CD8-positive, alpha-beta memory T cell (primary cell): ENCODE data around the gene IGFALS. TPM values are rescaled to one million over a fixed set of nuclear protein-coding genes. Genes with fewer than 3 reads are reported as not detected.

ENCODE experiments used
- CTCF ChIA-PET: fragments of 350-600 bp; sonication (Branson Sonifier 250); formaldehyde crosslinking; loops from one replicate; lab custom pipeline; 2021; ENCODE audit warnings: antibody characterized with exemption; lab: Charles Lee
- POLR2A ChIA-PET: fragments of 350-600 bp; sonication (Branson Sonifier 250); formaldehyde crosslinking; loops from one replicate; lab custom pipeline; 2021; ENCODE audit warnings: antibody characterized with exemption; lab: Charles Lee
- DNase-seq, 5 donors: peaks; one replicate each; pipeline versions ENCODE4 v3.0.0 to v3.0.0-alpha.2; 2020 to 2022; ENCODE audit warnings: mixed read lengths in 1 of 5
- H3K27ac ChIP-seq: one replicate; pipeline ENCODE4 v1.7.0; 2013; ENCODE audit warnings: low read depth, mild to moderate bottlenecking, low read length, moderate library complexity
- H3K27me3 ChIP-seq: 2 replicates; pipeline ENCODE4 v1.7.0; 2013; ENCODE audit warnings: low read length, mild to moderate bottlenecking; ENCODE audit not compliant: insufficient read depth, poor library complexity, severe bottlenecking
- H3K36me3 ChIP-seq: 2 replicates; pipeline ENCODE4 v1.7.0; 2013; ENCODE audit warnings: mild to moderate bottlenecking, low read length, moderate library complexity; ENCODE audit not compliant: insufficient read depth
- H3K4me1 ChIP-seq: 2 replicates; pipeline ENCODE4 v1.7.0; 2013; ENCODE audit warnings: mild to moderate bottlenecking, low read length, moderate library complexity; ENCODE audit not compliant: insufficient read depth
- H3K4me3 ChIP-seq: 2 replicates; pipeline ENCODE4 v1.7.0; 2013; ENCODE audit warnings: mild to moderate bottlenecking, low read length
- H3K9me3 ChIP-seq: 2 replicates; pipeline ENCODE4 v1.7.0; 2013; ENCODE audit warnings: mild to moderate bottlenecking, low read length
- H3K27ac Mint-ChIP-seq, 8 donors: one replicate each; pipeline ENCODE4 v1.8.0; 2020 to 2021; ENCODE audit warnings: mixed read lengths in 8 of 8, mild to moderate bottlenecking in 6 of 8, inconsistent platforms in 3 of 8, moderate library complexity in 3 of 8
- H3K27me3 Mint-ChIP-seq, 2 donors: one replicate each; pipeline ENCODE4 v1.8.0; 2020 to 2021; ENCODE audit warnings: mixed read lengths in 2 of 2, mild to moderate bottlenecking in 1 of 2, moderate library complexity in 1 of 2
- H3K36me3 Mint-ChIP-seq, 3 donors: one replicate each; pipeline ENCODE4 v1.8.0; 2020 to 2021; ENCODE audit warnings: mixed read lengths in 3 of 3, inconsistent platforms in 1 of 3, mild to moderate bottlenecking in 1 of 3
- H3K4me1 Mint-ChIP-seq, 3 donors: one replicate each; pipeline ENCODE4 v1.8.0; 2020 to 2021; ENCODE audit warnings: mixed read lengths in 3 of 3, inconsistent platforms in 1 of 3, mild to moderate bottlenecking in 1 of 3
- H3K4me3 Mint-ChIP-seq, 7 donors: one replicate each; pipeline ENCODE4 v1.8.0; 2020 to 2021; ENCODE audit warnings: mixed read lengths in 7 of 7, mild to moderate bottlenecking in 6 of 7, moderate library complexity in 4 of 7, inconsistent platforms in 2 of 7
- H3K9me3 Mint-ChIP-seq, 5 donors: one replicate each; pipeline ENCODE4 v1.8.0; 2020 to 2022; ENCODE audit warnings: mixed read lengths in 5 of 5, mild to moderate bottlenecking in 3 of 5, moderate library complexity in 2 of 5, inconsistent platforms in 1 of 5
- polyA plus RNA-seq: library from polyadenylated mRNA; unstranded; fragments of 300-500 nt; fragmentation: Illumina TruSeq; gene quantifications from one replicate; pipeline ENCODE4 v1.2.3, GENCODE V29; 2021
- total RNA-seq, 2 experiments: library from RNA; stranded (reverse); gene quantifications; one replicate each; pipeline ENCODE4 v1.2.3, GENCODE V29; 2021

The IGFALS gene
- total and polyA plus RNA-seq, 3 experiments from 2014 or later, result not detected

DNA sequence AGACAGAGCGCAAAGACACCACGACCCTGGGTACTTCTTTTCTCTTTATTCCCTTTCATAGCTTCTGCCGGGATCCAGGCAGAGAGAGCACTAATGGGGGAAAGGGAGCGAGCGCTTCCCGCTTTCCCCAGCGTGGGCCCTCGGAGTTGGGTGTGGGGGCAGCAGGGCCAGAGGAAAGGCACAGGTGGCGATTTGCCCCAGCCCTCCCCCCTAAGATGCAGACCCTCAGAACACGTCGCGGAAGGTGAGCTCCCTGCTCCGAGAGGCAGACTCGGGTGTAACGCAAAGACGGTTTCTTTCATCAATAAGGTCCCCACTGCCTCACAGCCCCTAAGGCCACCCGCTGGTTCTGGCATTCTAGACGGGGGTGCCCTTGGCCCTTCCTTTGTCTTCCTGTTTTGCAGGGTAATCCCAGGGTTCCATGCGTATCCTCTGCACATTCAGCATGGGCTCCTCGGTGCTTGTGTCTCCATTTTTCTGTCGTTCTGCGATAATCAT, 21.6 kb downstream of the IGFALS start:
- Mint-ChIP-seq H3K27me3 (no peaks in the 10 kb centered on the region), H3K9me3 (no peaks in the 10 kb centered on the region), H3K36me3 (peaks cover 0 to 39% (median 0%) of the 10 kb centered on the region in 3 donors), H3K27ac (peak overlapping the region; percentile 85 to 97 (median 94)), H3K4me1 (peaks cover 8 to 30% (median 18%) of the 10 kb centered on the region in 3 donors), H3K4me3 (peak overlapping the region; percentile 89 to 98 (median 96))
- H3K4me3 ChIP-seq, result peak overlapping the region; percentile 96
- POLR2A ChIA-PET, result interaction anchor here (0.6 to 4.0 kb wide), 3 partner anchors 11 to 66 kb away, joined by 5 to 52 read pairs (median 19); partner anchors contain the start of genes MAPK8IP3, NUBP2 and SPSB3
- peak overlapping the region; percentile 79 for H3K27ac ChIP-seq
- H3K4me1 ChIP-seq, result peaks cover 21% of the 10 kb centered on the region
- no peak for DNase-seq
- H3K27me3 ChIP-seq, result no peaks in the 10 kb centered on the region
- no peaks in the 10 kb centered on the region for H3K36me3 ChIP-seq
- CTCF ChIA-PET, result interaction anchor here (2.2 to 3.0 kb wide), 2 partner anchors 11 to 66 kb away, joined by 11 to 24 read pairs; partner anchors contain the start of genes MAPK8IP3, NUBP2 and SPSB3
- H3K9me3 ChIP-seq, result no peaks in the 10 kb centered on the region

DNA sequence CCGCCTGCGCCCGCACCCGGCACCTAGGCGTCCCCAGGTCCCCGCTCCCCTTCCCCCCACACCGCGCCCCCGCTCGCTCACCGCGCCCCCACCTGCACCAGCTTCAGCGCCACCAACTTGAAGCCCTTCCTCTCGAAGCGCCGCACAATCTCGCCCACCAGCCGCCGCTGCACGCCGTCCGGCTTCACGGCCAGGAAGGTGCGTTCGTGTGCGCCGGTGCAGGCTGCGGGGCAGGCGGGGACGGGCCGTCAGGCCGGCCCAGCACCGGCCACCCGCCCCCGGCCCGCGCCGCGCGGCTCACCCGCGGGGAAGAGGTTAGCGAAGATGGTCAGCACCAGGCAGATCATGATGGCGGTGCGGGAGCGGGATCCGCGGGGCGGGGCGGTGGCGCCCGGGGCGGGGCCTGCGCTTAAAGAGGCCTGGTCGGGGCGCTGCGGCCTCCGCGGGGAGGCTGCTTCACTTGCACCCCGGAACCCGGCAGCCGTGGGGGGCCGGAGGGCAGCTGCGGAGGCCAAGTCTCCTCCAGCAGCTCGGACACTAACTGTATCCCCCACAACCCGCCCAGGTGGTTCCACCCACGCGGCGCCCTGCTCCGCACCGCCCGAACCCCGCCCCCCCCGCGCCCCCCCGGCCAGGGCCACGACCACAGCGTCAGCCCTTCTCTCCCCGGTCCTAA, 22.2 kb downstream of the IGFALS start, which contains the start of gene NME3:
NME3 (minus strand) TSS at position 356 of the 676 bp plus-strand sequence; CDS start at position 347, 9 bp downstream.
- Histone ChIP-seq H3K36me3 (no peaks in the 10 kb centered on the region), H3K27ac (peak within 1 kb of the TSS; percentile 79), H3K4me3 (peak within 1 kb of the TSS; percentile 96), H3K4me1 (peaks cover 21% of the 10 kb centered on the region), H3K9me3 (no peaks in the 10 kb centered on the region), H3K27me3 (no peaks in the 10 kb centered on the region)
- peaks cover 0 to 36% (median 0%) of the 10 kb centered on the region in 3 donors for H3K36me3 Mint-ChIP-seq
- ChIA-PET POLR2A (interaction anchor here (3.7 to 4.0 kb wide), 2 partner anchors 12 to 65 kb away, joined by 19 to 52 read pairs; partner anchors contain the start of genes MAPK8IP3, NUBP2 and SPSB3), CTCF (interaction anchor here (2.2 to 3.0 kb wide), 2 partner anchors 12 to 66 kb away, joined by 11 to 24 read pairs; partner anchors contain the start of genes MAPK8IP3, NUBP2 and SPSB3)
- no peaks in the 10 kb centered on the region for H3K27me3 Mint-ChIP-seq
- H3K27ac Mint-ChIP-seq, result peak within 1 kb of the TSS; percentile 85 to 97 (median 94)
- no peaks in the 10 kb centered on the region for H3K9me3 Mint-ChIP-seq
- peak; percentile 64 to 79 (median 70) for DNase-seq
- H3K4me3 Mint-ChIP-seq, result peak within 1 kb of the TSS; percentile 89 to 98 (median 96)
- H3K4me1 Mint-ChIP-seq, result peaks cover 8 to 30% (median 18%) of the 10 kb centered on the region in 3 donors

DNA sequence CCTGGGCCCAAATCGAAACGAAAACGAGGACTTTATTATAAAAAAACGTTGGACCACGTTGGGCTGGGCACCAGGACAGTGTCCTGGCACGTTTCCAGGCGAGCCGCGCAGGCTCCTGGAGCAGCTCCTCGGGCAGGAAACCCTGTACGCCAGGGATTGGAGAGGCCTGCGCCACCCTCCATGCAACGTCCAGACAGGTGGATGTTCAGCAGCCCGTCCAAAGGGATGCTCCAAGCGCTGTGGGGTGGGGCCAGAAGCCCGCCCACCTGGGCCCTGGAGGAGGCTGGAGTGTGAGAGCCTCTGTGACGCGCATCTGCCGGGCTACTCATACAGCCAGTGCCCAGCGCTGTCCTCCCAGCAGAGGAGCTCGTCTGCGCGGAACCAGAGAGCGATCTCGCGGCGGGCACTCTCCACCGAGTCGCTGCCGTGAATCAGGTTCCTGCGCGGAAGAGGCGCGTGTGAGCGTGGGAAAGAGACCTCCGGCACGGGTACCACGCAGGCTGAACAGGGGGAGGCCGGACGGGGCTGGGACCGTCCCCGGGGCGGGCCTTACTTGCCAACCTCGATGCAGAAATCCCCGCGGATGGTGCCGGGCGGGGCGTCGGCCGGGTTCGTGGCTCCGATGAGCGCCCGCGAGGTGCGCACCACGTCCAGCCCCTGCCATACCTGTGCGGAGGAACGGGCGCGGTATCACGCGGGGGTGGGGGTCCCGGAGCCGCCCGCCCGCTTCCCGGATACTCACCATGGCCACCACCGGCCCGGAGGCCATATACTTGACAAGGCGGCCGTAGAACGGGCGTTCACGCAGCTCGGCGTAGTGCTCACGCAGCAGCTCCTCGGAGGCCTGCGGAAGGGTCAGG, 22.9 kb downstream of the IGFALS start:
- H3K4me1 ChIP-seq, result peaks cover 21% of the 10 kb centered on the region
- no peaks in the 10 kb centered on the region for H3K27me3 ChIP-seq
- Mint-ChIP-seq H3K4me1 (peaks cover 8 to 30% (median 18%) of the 10 kb centered on the region in 3 donors), H3K4me3 (peak overlapping the region; percentile 73 to 98 (median 84)), H3K36me3 (peaks cover 0 to 38% (median 0%) of the 10 kb centered on the region in 3 donors), H3K27me3 (no peaks in the 10 kb centered on the region), H3K9me3 (no peaks in the 10 kb centered on the region), H3K27ac (peak overlapping the region in 4 of 8 donors; percentile 50 to 86 (median 65))
- peak in 4 of 5 donors; percentile 41 to 66 (median 50) for DNase-seq
- ChIA-PET CTCF (interaction anchor here (1.6 to 1.8 kb wide), 2 partner anchors 12 to 65 kb away, joined by 4 to 6 read pairs; partner anchors contain the start of genes MAPK8IP3, NUBP2 and SPSB3), POLR2A (interaction anchor here (0.5 to 4.0 kb wide), 5 partner anchors 12 to 1089 kb away, joined by 3 to 52 read pairs (median 5); partner anchors contain the start of genes MAPK8IP3, NUBP2 and SPSB3)
- no peaks in the 10 kb centered on the region for H3K9me3 ChIP-seq
- peaks cover 6% of the 10 kb centered on the region for H3K36me3 ChIP-seq
- H3K27ac ChIP-seq, result no peak overlapping the region
- H3K4me3 ChIP-seq, result peak overlapping the region; percentile 96

DNA sequence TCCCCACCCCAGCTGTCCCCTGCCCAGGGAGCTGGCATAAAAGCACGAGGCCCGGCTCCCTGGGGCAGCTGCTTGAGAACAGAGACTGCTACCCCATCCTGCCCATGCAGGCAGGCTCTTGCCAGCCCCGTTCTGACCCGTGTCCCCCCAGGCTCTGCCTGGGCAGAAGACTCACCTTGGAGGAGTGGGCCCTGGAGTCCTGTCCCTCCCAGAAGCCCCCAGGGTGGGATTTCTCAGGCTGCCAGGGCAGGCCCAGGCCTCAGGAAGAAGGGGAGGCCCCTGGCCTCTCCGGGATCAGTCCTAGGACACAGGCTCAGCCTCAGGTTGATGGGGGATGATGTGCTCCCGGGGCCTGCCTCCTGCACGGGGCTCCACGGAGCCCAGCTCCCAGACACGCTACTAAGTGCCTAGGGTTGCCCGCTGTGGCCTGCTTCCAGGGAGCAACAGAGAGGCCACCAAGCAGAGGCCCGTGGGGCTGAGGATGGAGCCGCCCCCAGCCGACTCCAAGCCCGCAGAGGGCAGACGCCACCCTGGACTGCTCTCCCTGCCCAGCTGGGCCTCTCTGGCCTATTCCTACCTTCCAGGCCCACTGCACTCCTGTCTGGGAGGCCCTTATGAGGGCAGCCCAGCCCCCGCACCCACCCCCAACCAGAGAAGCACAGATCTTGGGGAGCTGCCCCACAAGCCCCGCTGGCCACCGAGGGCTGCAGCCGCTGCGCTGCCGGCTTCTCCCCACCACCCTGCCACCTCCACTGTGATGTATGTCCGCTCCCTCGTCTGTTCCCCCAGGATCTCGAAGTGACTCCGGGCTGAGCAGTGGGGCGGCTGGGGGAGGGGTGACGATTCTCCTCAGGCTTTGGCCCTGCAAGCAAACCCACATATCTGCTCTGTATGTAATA, 23.9 kb downstream of the IGFALS start:
- CTCF ChIA-PET, result interaction anchor here (1.6 to 1.8 kb wide), 2 partner anchors 13 to 64 kb away, joined by 4 to 6 read pairs; partner anchors contain the start of genes MAPK8IP3, NUBP2 and SPSB3
- peaks cover 0 to 46% (median 0%) of the 10 kb centered on the region in 3 donors for H3K36me3 Mint-ChIP-seq

DNA sequence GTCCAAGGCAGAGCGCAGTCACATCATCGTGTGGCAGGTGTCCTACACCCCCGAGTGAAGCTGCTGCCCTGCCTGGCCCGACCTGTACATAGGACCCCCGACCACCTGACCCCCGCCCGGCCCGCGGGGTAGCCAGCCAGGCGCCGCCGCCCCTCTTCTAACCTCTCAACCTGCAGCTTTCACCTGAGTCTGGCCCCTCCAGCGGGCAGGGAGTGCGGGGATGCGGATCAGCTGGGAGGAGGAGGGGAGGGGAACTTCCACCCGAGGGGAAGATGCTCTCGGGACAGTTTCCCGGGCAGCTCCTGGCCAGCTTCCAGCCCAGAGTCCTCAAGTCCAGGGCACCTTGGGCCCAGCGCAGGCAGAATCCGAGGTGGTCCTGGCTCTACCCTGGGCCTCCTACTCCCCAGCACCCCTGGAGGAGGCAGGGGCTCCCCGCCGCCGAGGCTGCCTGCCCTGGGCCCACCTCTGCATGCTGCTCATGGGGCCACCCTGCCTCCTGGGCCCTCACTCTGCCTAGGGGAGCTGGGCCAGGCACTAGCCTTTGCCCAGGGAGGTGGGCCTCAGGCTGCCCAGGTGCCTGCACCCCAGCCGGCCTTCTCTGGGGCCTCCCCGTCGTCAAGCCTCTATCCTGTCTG, 24.6 kb downstream of the IGFALS start:
- Mint-ChIP-seq H3K4me1 (peaks cover 8 to 19% (median 13%) of the 10 kb centered on the region in 3 donors), H3K27me3 (no peaks in the 10 kb centered on the region), H3K9me3 (no peaks in the 10 kb centered on the region), H3K27ac (peak overlapping the region in 2 of 8 donors; percentile 38 to 57), H3K36me3 (peaks cover 0 to 48% (median 0%) of the 10 kb centered on the region in 3 donors), H3K4me3 (no peak overlapping the region)
- Histone ChIP-seq H3K4me1 (peaks cover 8% of the 10 kb centered on the region), H3K4me3 (no peak overlapping the region), H3K36me3 (peaks cover 7% of the 10 kb centered on the region), H3K27me3 (no peaks in the 10 kb centered on the region), H3K27ac (no peak overlapping the region), H3K9me3 (no peaks in the 10 kb centered on the region)
- ChIA-PET CTCF (interaction anchor here (1.6 to 1.8 kb wide), 2 partner anchors 14 to 63 kb away, joined by 4 to 6 read pairs; partner anchors contain the start of genes MAPK8IP3, NUBP2 and SPSB3), POLR2A (interaction anchor here (0.6 kb wide), 1 partner anchor 129 kb away, joined by 4 read pairs; no protein-coding TSS in a partner anchor)
- DNase-seq, result no peak

More for the DNA sequence above, 23.9 kb downstream of the IGFALS start:
- H3K27ac Mint-ChIP-seq, result peak overlapping the region in 4 of 8 donors; percentile 24 to 84 (median 65)
- POLR2A ChIA-PET, result interaction anchor here (0.5 to 3.7 kb wide), 4 partner anchors 13 to 1088 kb away, joined by 3 to 19 read pairs (median 4); partner anchors contain the start of genes MAPK8IP3, NUBP2 and SPSB3
- Histone ChIP-seq H3K27me3 (no peaks in the 10 kb centered on the region), H3K4me3 (no peak overlapping the region), H3K36me3 (peaks cover 7% of the 10 kb centered on the region), H3K4me1 (peaks cover 16% of the 10 kb centered on the region), H3K27ac (no peak overlapping the region), H3K9me3 (no peaks in the 10 kb centered on the region)
- no peaks in the 10 kb centered on the region for H3K27me3 Mint-ChIP-seq
- H3K9me3 Mint-ChIP-seq, result no peaks in the 10 kb centered on the region
- peaks cover 8 to 25% (median 15%) of the 10 kb centered on the region in 3 donors for H3K4me1 Mint-ChIP-seq
- DNase-seq, result no peak
- peak overlapping the region; percentile 19 to 98 (median 76) for H3K4me3 Mint-ChIP-seq

DNA sequence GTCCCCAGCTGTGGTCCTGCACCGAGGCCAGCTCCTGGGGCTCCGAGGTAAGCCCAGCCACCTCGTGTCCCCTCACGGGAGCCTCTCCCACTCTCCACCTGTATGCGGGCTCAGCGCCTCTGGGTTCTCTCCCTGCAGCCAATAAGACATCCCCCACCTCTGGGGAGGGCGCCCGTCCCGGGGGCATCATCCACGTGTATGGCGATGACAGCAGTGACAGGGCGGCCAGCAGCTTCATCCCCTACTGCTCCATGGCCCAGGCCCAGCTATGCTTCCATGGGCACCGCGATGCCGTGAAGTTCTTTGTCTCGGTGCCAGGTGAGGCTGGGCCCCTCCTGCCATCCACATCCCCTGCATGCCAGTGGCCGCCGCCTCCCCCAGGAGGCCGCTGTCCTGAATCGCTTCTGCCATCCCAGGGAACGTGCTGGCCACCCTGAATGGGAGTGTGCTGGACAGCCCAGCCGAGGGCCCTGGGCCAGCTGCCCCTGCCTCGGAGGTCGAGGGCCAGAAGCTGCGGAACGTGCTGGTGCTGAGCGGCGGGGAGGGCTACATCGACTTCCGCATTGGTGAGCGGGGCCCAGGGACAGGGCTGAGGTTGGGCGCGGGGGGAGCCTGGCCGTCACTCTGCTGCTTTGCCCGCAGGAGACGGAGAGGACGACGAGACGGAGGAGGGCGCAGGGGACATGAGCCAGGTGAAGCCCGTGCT, 25.3 kb downstream of the IGFALS start:
- peak overlapping the region in 3 of 8 donors; percentile 9 to 38 (median 32) for H3K27ac Mint-ChIP-seq
- no peaks in the 10 kb centered on the region for H3K9me3 Mint-ChIP-seq
- H3K4me3 ChIP-seq, result no peak overlapping the region
- POLR2A ChIA-PET, result interaction anchor here (0.6 kb wide), 1 partner anchor 130 kb away, joined by 4 read pairs; no protein-coding TSS in a partner anchor
- H3K27me3 ChIP-seq, result no peaks in the 10 kb centered on the region
- peaks cover 0 to 48% (median 0%) of the 10 kb centered on the region in 3 donors for H3K36me3 Mint-ChIP-seq
- H3K27ac ChIP-seq, result no peak overlapping the region
- no peaks in the 10 kb centered on the region for H3K27me3 Mint-ChIP-seq
- CTCF ChIA-PET, result interaction anchor here (1.8 kb wide), 1 partner anchor 62 kb away, joined by 4 read pairs; the partner anchor contains the start of gene MAPK8IP3
- H3K4me1 Mint-ChIP-seq, result peaks cover 8 to 17% (median 11%) of the 10 kb centered on the region in 3 donors
- no peak for DNase-seq
- no peak overlapping the region for H3K4me3 Mint-ChIP-seq
- peaks cover 6% of the 10 kb centered on the region for H3K4me1 ChIP-seq
- peaks cover 7% of the 10 kb centered on the region for H3K36me3 ChIP-seq
- H3K9me3 ChIP-seq, result no peaks in the 10 kb centered on the region
